ENCODE results near the gene LINS1.

DNA sequence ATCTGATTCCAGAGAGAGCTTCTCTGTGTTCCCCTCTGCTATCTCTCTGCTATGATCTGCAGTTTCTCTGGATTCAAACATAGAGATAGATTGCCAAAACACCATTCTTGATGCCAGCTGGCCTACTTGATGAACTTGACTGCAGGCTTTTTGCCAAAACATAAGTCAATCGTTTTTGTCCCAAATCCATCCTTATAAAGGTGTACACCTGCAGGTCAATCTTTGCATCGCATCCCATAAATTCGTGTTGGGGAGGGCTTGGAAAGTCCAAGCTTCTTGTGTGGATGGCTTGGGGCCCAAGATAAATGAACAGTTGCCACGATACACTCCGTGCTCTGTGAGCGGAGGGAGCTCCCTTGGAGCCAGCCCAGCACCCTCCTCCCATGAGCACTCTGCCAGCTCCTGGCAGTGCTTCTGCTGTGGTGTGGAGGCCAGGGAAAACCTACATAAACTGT, 75.9 kb downstream of the LINS1 start:
- TF ChIP-seq, protein P1, sequence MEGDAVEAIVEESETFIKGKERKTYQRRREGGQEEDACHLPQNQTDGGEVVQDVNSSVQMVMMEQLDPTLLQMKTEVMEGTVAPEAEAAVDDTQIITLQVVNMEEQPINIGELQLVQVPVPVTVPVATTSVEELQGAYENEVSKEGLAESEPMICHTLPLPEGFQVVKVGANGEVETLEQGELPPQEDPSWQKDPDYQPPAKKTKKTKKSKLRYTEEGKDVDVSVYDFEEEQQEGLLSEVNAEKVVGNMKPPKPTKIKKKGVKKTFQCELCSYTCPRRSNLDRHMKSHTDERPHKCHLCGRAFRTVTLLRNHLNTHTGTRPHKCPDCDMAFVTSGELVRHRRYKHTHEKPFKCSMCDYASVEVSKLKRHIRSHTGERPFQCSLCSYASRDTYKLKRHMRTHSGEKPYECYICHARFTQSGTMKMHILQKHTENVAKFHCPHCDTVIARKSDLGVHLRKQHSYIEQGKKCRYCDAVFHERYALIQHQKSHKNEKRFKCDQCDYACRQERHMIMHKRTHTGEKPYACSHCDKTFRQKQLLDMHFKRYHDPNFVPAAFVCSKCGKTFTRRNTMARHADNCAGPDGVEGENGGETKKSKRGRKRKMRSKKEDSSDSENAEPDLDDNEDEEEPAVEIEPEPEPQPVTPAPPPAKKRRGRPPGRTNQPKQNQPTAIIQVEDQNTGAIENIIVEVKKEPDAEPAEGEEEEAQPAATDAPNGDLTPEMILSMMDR (IDR thresholded peaks at IDR 0.05; ENCODE audit: poor library complexity, severe bottlenecking), result no peak
- no peak for TF ChIP-seq SMC3 (conservative IDR thresholded peaks at IDR 0.05; ENCODE audit: poor library complexity)
- TF ChIP-seq POLR2AphosphoS5 (IDR thresholded peaks at IDR 0.05), result no peak
- no peak for TF ChIP-seq EZH2 (IDR thresholded peaks at IDR 0.05; ENCODE audit: borderline replicate concordance, insufficient read depth, low read length, poor library complexity, severe bottlenecking)
- TF ChIP-seq TAF1 (IDR thresholded peaks at IDR 0.05; ENCODE audit: low read depth), result no peak
- TF ChIP-seq, protein P2, sequence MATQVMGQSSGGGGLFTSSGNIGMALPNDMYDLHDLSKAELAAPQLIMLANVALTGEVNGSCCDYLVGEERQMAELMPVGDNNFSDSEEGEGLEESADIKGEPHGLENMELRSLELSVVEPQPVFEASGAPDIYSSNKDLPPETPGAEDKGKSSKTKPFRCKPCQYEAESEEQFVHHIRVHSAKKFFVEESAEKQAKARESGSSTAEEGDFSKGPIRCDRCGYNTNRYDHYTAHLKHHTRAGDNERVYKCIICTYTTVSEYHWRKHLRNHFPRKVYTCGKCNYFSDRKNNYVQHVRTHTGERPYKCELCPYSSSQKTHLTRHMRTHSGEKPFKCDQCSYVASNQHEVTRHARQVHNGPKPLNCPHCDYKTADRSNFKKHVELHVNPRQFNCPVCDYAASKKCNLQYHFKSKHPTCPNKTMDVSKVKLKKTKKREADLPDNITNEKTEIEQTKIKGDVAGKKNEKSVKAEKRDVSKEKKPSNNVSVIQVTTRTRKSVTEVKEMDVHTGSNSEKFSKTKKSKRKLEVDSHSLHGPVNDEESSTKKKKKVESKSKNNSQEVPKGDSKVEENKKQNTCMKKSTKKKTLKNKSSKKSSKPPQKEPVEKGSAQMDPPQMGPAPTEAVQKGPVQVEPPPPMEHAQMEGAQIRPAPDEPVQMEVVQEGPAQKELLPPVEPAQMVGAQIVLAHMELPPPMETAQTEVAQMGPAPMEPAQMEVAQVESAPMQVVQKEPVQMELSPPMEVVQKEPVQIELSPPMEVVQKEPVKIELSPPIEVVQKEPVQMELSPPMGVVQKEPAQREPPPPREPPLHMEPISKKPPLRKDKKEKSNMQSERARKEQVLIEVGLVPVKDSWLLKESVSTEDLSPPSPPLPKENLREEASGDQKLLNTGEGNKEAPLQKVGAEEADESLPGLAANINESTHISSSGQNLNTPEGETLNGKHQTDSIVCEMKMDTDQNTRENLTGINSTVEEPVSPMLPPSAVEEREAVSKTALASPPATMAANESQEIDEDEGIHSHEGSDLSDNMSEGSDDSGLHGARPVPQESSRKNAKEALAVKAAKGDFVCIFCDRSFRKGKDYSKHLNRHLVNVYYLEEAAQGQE (IDR thresholded peaks at IDR 0.05; ENCODE audit: borderline replicate concordance), result no peak
